GM19043 (cell line): ENCODE data around the gene TSPAN32.
"Not testable (repeated sequence)": the region's sequence is repeated elsewhere in the genome, so short reads cannot be mapped to it uniquely, and the experiment has no call there.

ENCODE experiments used
- ATAC-seq: cut with Tn5 transposase; IDR thresholded peaks from one replicate; pipeline ENCODE4 v1.9.1; 2021; ENCODE audit warnings: low read depth; ENCODE audit not compliant: unreplicated experiment

Gene TSPAN32

DNA sequence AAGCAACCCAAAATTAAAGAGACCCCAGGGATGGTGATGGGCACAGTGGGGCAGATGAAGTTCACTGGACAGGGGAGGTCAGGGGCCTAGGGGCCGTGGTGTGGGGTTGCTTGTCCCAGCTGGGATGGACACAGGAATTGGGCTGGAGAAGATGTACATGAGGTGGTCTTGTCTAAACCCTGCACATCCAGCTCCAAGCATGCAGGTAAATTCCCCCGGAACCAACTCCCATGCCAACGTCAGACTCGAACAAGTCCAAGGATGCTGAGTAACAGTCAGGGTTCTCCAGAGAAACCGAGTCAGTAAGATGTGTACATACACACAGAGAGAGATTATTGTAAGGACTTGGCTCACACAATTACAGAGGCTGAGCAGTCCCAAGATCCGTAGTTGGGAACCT is 28.9 kb downstream of the TSPAN32 start:
- ATAC-seq = no peak

GRCh38 chr11:2331404-2331803 is 29.6 kb downstream of the TSPAN32 start:
- ATAC-seq = no peak

DNA sequence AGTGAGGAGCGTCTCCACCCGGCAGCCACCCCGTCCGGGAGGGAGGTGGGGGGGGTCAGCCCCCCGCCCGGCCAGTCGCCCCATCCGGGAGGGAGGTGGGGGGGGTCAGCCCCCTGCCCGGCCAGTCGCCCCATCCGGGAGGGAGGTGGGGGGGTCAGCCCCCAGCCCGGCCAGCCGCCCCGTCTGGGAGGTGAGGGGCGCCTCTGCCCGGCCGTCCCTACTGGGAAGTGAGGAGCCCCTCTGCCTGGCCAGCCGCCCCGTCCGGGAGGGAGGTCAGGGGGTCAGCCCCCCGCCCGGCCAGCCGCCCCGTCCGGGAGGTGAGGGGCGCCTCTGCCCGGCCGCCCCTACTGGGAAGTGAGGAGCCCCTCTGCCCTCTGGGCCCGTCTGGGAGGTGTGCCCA is 30.8 kb downstream of the TSPAN32 start:
- ATAC-seq = not testable (repeated sequence)

GRCh38 chr11:2333486-2334205 is 31.8 kb downstream of the TSPAN32 start:
- not testable (repeated sequence) for ATAC-seq

DNA sequence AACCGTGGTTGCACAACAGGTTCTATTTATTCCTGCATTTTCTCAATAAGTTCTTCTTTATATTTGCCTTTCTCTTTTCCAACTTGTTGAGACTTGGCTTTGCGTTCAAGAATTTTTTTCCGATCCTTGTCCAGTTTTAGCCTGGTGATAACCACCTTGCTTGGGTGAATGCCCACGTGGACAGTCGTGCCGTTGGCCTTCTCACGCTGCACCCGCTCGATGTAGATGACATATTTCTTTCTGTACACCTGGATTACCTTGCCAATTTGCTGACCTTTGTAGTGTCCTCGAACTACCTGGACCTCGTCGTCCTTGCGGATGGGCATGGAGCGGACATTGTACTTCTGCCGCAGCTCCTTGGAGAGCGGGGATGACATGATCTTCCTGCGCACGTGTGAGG is 33.5 kb downstream of the TSPAN32 start:
- not testable (repeated sequence) for ATAC-seq

GRCh38 chr11:2338760-2339159 is 36.9 kb downstream of the TSPAN32 start:
- ATAC-seq = not testable (repeated sequence)

- ATAC-seq = no peak
These were observed 40.7 kb downstream of the TSPAN32 start for GRCh38 chr11:2342557-2342956.

DNA sequence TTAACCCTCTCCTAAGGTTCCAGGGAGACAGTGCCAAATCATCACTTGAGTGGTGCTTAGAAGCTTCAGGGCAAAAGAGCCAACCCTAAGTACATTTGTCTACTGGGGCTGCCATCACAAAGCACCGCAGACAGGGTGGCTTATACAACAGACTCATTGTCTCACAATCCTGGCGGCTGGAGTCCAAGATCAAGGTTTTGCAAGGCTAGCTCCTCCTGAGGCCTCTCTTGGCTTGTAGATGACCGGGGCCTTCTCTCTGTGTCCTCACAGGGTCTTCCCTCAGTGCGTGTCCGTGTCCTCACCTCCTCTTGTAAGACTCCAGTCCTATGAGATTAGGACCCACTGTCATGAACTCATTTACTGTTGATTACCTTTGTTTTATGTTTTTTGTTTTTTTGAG is 41.2 kb downstream of the TSPAN32 start:
- no peak for ATAC-seq

GRCh38 chr11:2343502-2343901 is 41.7 kb downstream of the TSPAN32 start:
- no peak for ATAC-seq

DNA sequence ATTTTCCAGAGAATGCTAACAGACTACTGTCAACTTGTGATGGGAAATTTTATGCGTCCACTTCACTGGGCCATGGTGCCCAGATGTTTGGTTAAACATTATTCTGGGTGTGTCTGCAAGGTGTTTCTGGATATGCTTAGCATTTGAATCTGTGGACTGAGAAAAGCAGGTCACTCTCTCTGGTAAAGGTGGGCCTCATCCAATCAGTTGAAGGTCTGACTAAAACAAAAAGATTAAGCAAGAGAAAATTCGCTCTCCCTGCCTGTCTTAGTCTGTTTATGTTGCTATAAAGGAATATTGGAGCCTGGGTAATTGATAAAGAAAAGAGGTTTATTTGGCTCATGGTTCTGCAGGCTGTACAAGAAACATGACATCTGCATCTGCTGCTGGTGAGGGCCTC is 43.2 kb downstream of the TSPAN32 start:
- no peak for ATAC-seq

DNA sequence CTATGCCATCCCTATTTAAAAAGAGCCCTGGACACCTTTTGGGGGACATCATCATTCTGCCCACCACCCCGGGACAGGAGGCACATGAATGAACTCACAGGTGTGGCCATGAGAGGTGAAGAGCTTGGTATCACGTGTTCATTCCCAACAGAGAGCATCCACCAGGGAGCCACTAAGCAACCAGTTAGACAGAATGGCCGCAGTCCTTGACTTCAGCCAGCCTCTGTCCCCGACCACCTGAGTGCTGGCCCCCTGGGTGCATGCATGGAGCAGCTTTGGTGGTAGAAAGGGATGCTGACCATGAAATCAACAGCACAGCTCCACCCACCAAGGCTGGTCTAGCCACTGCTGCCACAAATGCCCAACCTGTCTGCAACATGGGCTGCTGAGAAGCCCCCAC is 44.2 kb downstream of the TSPAN32 start:
- ATAC-seq = no peak

DNA sequence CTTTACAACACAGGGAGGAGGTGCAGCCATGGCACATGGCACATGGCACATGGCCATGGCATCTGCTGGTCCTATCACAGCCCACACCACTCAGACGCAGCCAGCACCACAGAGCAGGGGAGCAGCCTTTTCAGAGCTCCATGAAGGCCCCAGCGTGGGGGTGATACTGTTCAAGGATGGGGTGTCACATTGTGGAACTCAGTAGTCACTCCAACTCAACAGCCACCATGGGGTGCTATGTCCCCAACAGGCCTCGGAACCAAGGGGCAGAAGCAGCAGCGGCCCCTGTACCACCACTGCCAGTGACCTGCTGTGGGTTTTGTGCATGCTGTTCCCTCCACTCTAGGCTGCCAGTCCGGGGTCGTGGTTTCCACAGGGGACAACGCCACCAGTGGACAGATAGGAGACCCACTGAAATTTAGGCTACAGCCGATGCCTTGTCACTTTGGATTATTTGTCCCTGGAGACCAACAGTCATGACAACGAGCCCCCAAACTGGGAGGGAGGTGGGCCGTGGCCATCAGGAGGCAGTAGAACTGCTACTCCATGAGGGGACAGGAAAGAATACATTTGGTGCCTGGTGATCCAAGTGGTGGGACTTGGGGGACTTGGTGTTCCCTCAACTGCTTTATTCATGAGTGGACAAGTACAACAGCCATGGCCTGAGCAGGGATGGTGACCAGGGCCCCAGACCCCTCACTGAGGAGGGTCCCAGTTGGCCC is 44.9 kb downstream of the TSPAN32 start:
- no peak for ATAC-seq

GRCh38 chr11:2347308-2347830 is 45.6 kb downstream of the TSPAN32 start:
- no peak for ATAC-seq

DNA sequence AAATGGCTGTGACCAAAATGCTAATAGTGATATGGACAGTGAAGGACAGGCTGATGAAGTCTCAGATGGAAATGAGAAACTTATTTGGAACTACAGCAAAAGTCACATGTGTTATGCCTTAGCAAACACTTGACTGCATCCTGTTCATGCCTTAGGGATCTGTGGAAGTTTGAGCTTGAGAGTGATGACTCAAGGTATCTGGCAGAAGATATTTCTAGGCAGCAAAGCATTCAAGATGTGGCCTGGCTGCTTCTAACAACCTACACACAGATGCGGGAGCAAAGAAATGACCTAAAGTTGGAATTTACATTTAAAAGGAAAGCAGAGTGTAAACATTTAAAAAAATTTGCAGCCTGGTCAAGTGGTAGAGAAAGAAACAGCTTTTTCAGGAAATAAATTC is 47.2 kb downstream of the TSPAN32 start:
- ATAC-seq = no peak

DNA sequence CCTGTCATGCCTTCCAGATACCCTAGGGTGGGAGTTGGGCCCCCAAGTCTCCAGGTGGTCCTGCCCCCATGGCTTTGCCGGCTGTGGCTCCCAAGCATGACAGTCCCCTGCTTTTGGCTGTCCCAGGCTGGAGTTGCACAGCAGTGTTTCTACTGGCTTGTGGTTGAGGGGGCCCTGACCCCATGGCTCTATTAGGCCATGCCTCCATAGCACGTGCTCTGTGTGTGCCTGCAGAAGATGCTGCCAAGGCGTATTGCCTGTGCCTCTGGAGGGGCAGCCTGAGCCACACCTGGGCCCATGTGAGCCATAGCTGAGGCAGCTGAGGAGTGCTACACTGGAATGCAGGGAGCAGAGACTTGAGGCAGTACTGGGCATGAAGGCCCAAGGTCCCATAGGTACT is 49.9 kb downstream of the TSPAN32 start:
- no peak for ATAC-seq

GRCh38 chr11:2352420-2352819 is 50.6 kb downstream of the TSPAN32 start:
- ATAC-seq = no peak

DNA sequence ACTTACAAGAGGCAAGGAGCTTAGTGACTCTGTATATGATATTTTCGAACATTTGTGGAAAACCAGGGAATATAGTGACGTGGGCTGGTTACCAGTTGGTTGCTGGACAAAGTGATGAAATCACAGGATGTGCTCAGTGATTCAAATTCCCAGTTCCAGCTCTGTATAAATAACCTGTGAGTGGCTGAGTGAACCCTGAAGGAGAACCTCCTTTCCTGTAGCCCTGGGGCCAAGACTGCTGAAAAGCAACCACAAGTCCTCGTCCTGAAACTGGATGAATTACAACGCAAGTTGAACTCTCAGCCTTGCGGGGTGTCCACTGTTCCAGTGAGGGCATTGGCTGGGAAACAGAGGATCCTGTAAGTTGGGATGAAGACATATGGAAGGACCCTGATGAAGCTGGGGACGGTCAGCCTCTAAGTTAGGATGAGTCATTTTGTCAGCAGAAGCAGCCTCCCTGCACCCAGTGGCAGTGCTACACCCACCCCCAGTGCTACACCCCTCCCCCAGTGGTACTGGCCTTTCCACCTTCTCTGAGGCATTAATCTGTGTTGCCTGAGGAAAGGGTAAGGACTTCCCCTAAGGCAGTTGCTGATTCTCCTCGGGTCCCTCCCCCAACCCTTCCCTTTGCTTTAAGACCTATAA is 53.3 kb downstream of the TSPAN32 start:
- ATAC-seq = no peak

DNA sequence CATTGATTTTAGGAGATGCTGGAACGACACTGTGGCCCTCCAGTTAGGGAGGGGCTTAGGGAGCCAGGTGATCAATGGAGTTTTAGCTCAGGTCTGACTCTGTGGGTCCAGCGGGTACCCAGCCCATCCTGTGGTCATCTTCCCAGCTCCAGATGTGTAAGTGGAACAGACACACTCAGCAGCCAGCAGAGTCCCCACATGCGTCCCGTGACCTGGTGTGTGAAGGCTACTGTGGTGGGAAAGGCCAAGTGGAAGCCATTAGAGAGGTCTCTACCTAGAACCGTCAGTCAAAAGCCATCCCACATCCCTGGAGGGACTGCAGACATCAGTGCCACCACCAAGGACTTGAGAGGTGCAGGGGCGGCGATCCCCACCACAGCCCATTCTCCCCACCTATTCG is 55.4 kb downstream of the TSPAN32 start:
- no peak for ATAC-seq

GRCh38 chr11:2357651-2358050 is 55.8 kb downstream of the TSPAN32 start:
- not testable (repeated sequence) for ATAC-seq

GRCh38 chr11:2358754-2359442 is 57.1 kb downstream of the TSPAN32 start:
- no peak for ATAC-seq

DNA sequence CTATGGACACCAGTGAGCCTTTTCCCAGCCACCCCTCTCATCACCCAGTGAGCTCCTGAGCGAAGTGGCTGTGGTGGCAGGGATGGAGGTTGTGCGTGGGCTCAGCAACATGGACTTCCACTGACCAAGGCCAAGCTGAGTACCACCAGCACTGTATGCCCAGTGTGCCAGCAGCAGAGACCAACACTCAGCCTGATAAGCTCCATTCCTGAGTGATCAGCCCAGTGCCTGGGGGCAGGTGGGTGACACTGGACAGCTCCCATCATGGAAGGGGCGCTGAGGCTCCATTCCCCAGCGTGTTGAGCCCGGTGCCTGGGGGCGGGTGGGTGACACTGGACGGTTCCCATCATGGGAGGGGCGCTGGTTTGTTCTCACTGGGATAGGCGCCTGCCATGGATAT is 57.7 kb downstream of the TSPAN32 start:
- ATAC-seq = no peak
